Pancreas (tissue), 10 donors: ENCODE measurements around the gene NPHP4. TPM values are rescaled to one million over a fixed set of nuclear protein-coding genes. Genes with fewer than 3 reads are reported as not detected.
"Not testable (repeated sequence)": the region's sequence is repeated elsewhere in the genome, so short reads cannot be mapped to it uniquely, and the experiment has no call there.

ENCODE experiments used
- ATAC-seq, 4 donors: fragments of 200-7000 bp; cut with Tn5 transposase; one replicate each; pipeline versions ENCODE4 v1.8.0 to v1.9.1; 2020; ENCODE audit warnings: mild to moderate bottlenecking in 4 of 4, moderate library complexity in 4 of 4
- DNase-seq, 6 donors: peaks; one replicate each; pipeline ENCODE4 v3.0.0-alpha.2; 2020
- FAIRE-seq: peaks from 2 replicates; lab custom pipeline; 2012; peaks lifted over from hg19 to GRCh38; lab: Jason Lieb, UNC
- H3K27ac ChIP-seq, 4 donors: fragments of 200-600 bp; sonication (generic); 1 replicate in 3 of 4; 2 replicates in 1 of 4; pipeline versions ENCODE4 v1.5.0 to v1.8.0; 2020
- H3K27me3 ChIP-seq, 4 donors: fragments of 200-600 bp; one replicate each; pipeline ENCODE4 v1.8.0; 2021
- H3K36me3 ChIP-seq, 3 donors: fragments of 200-600 bp; sonication (generic) in 1 of 3; one replicate each; pipeline versions ENCODE4 v1.5.0 to v1.8.0; 2020 to 2021
- H3K4me1 ChIP-seq, 3 donors: fragments of 200-600 bp; one replicate each; pipeline ENCODE4 v1.8.0; 2021
- H3K4me3 ChIP-seq, 4 donors: fragments of 200-600 bp; sonication (generic) in 2 of 4; one replicate each; pipeline versions ENCODE4 v1.5.0 to v1.8.0; 2020 to 2021
- H3K9me3 ChIP-seq, 4 donors: fragments of 200-600 bp; one replicate each; pipeline ENCODE4 v1.8.0; 2021
- WGBS, 2 donors: extraction: QIAGEN DNeasy Blood & Tissue Kit; methylation state at CpG; one replicate each; pipeline ENCODE4 v1.1.7; 2013; 5-methylcytosine and 5-hydroxymethylcytosine counted together
- intact Hi-C, 3 donors: fragments of 100-400 bp; cut with DNase I; formaldehyde crosslinking; loops; one replicate each; pipeline versions ENCODE4 v1.11.1 to v1.14.2; 2022
- polyA plus RNA-seq, 2 donors: library from polyadenylated mRNA; stranded (reverse); fragments of 200-250 nt; gene quantifications; one replicate each; pipeline ENCODE4 v1.2.3, GENCODE V29; 2013
- total RNA-seq, 6 donors: library from RNA; stranded (reverse); fragmentation: NEBNext Ultra II Directional in 4 of 6; extraction: Animal tissue kit (Norgen Biotek cat#: 25700) in 4 of 6; gene quantifications; one replicate each; pipeline versions ENCODE4 v1.2.1 to v1.2.4, GENCODE V29; 2021 to 2023
- TF ChIP-seq, protein P1 (sequence below), 4 donors: fragments of 200-600 bp; sonication (generic) in 3 of 4; IDR thresholded peaks; one replicate each; pipeline versions ENCODE4 v1.5.0 to v1.8.0; 2021; ENCODE audit warnings: antibody characterized with exemption in 4 of 4
- donor health status: healthy with polysubstance abuse.
- donor health status: DM: no; HTN: no; CAD: no; lungs with moderate emphysema.
- donor health status: DM: no; HTN: no; CAD: no.
- donor health status: control.
- donor health status: control.
- donor health status: Bipolar disorder and iron deficiency.
- donor health status: DM: yes; HTN: yes; CAD: no.
- donor health status: DM: no; HTN: no; CAD: no.
- donor health status: DM: no; HTN: no; CAD: no.
- donor health status: DM: yes; HTN: yes; CAD: no.

NPHP4 gene
- total and polyA plus RNA-seq, 8 donors, result 4.0 to 9.7 (median 5.7) TPM

DNA sequence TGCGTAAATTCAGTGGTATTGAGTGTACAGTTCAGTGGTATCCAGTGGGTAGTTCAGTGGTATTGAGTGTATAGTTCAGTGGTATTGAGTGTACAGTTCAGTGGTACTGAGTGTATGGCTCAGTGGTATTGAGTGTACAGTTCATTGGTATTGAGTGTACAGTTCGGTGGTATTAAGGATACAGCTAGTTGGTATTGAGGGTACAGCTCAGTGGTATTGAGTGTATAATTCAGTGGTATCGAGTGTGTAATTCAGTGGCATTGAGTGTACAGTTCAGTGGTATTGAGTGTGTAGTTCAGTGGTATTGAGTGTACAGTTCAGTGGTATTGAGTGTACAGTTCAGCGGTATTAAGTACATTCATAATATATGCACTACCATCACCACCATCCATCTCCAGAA, 30.0 kb upstream of the NPHP4 start:
- FAIRE-seq, result no peak
- no peak overlapping the region for H3K27ac ChIP-seq

DNA sequence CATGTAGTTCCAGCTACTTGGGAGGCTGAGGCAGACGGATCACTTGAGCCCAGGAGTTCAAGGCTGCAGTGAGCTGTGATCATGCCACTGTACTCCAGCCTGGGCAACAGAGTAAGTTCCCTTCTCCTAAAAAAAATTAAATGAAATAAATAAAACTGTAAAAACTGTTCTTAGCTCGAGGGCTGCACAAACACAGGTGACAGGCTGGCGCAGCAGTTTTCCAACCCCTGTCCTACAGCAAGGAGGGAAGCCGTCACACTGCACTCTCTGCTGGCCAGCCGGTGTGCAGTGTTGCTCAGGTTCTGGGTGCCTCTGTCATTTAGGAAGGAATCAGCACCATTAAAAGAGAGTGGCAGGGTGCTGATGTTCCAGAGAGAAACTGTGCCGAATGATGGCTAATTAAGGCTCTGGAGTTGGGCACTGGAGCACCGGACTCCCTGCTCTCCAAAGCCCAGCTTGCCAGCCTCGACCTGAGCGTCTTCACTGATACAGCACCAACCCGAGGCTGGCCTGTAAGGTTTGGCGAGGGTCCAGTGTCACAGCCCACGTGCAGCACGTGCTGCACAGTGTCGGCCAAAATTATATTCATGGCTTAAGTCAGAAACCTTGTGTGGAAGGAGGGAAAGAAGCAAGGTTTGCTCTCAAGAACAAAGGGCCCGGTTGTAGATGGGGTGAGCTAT, 27.1 kb upstream of the NPHP4 start:
- Histone ChIP-seq H3K9me3 (no peaks in the 10 kb centered on the region), H3K27ac (no peak overlapping the region), H3K4me1 (no peaks in the 10 kb centered on the region), H3K4me3 (no peak overlapping the region), H3K36me3 (no peaks in the 10 kb centered on the region), H3K27me3 (no peaks in the 10 kb centered on the region)
- peak in 2 of 6 donors; percentile 5 to 34 for DNase-seq
- WGBS, 2 donors, result 66 to 74% methylated on average over 15 of the region's 15 CpGs
- TF ChIP-seq, protein P1, sequence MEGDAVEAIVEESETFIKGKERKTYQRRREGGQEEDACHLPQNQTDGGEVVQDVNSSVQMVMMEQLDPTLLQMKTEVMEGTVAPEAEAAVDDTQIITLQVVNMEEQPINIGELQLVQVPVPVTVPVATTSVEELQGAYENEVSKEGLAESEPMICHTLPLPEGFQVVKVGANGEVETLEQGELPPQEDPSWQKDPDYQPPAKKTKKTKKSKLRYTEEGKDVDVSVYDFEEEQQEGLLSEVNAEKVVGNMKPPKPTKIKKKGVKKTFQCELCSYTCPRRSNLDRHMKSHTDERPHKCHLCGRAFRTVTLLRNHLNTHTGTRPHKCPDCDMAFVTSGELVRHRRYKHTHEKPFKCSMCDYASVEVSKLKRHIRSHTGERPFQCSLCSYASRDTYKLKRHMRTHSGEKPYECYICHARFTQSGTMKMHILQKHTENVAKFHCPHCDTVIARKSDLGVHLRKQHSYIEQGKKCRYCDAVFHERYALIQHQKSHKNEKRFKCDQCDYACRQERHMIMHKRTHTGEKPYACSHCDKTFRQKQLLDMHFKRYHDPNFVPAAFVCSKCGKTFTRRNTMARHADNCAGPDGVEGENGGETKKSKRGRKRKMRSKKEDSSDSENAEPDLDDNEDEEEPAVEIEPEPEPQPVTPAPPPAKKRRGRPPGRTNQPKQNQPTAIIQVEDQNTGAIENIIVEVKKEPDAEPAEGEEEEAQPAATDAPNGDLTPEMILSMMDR (IDR thresholded peaks at IDR 0.05), result no peak
- ATAC-seq, result no peak
- FAIRE-seq, result no peak
- intact Hi-C loops, result no loop called here

More for the DNA sequence above, 30.0 kb upstream of the NPHP4 start:
- 91 to 95% methylated on average over 4 of the region's 4 CpGs for WGBS, 2 donors
- intact Hi-C loops, result no loop called here
- H3K27me3 ChIP-seq, result no peaks in the 10 kb centered on the region
- H3K36me3 ChIP-seq, result no peaks in the 10 kb centered on the region
- no peaks in the 10 kb centered on the region for H3K4me1 ChIP-seq
- H3K4me3 ChIP-seq, result no peak overlapping the region
- TF ChIP-seq, protein P1 (IDR thresholded peaks at IDR 0.05), result no peak
- ATAC-seq (no peak), DNase-seq (no peak)
- H3K9me3 ChIP-seq, result no peaks in the 10 kb centered on the region

DNA sequence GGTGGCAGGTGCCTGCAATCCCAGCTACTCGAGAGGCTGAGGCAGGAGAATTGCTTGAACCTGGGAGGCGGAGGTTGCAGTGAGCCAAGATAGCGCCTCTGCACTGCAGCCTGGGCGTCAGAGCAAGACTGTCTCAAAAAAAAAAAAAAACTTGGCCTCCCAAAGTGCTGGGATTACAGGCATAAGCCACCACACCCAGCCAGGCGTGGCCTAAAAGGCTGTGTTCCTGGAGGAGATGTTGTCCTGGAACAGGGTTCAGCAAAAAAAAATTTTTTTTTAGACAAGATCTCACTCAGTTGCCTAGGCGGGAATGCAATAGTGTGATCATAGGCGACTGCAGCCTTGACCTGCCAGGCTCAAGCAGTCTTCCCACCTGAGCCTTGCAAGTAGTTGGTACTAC, 25.4 kb upstream of the NPHP4 start:
- H3K36me3 ChIP-seq, ATAC-seq, H3K27ac ChIP-seq, intact Hi-C loops, H3K27me3 ChIP-seq, H3K4me3 ChIP-seq, H3K4me1 ChIP-seq, FAIRE-seq, H3K9me3 ChIP-seq: not testable (repeated sequence)
- peak in 2 of 6 donors; percentile 1 to 2 for DNase-seq
- 76 to 78% methylated on average over 7 of the region's 7 CpGs for WGBS, 2 donors

DNA sequence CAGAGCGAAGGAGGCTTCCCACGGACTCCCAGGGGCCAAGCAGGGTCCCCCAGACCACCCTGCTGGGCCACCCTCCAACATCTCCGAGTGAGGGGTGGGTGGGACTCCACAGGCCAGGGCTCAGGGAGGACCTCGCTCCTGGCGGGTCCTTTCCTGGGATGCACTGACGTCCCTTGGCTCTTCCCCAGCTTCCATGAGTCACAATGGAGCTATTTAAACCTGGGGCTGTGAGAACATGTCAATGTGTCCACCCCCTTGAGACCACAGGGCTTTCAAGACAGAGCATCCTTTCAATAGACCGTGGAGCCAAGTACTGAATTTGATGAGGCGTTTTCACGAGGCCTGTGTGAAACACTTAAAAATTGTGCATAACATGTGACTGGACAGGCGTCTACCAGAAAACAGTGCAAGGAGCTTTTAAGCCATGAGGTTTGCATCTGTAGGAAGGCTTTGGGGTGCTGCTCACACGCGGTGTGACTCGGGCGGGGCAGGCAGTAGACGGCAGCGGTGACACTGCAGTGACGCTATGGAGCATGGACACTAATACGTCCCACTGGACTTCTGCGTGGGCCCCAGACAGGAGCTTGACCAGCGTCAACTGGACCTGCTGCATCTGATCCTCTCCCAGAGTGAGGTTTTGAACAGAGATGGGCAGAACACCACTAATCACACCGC, 24.1 kb upstream of the NPHP4 start:
- Histone ChIP-seq H3K4me1 (no peaks in the 10 kb centered on the region), H3K27ac (no peak overlapping the region), H3K27me3 (no peaks in the 10 kb centered on the region), H3K36me3 (no peaks in the 10 kb centered on the region), H3K9me3 (no peaks in the 10 kb centered on the region), H3K4me3 (no peak overlapping the region)
- TF ChIP-seq, protein P1 (IDR thresholded peaks at IDR 0.05), result no peak
- FAIRE-seq (no peak), DNase-seq (peak in 2 of 6 donors; percentile 8 to 28), ATAC-seq (no peak)
- WGBS, 2 donors, result 79 to 83% methylated on average over 21 of the region's 21 CpGs
- intact Hi-C loops, result no loop called here

DNA sequence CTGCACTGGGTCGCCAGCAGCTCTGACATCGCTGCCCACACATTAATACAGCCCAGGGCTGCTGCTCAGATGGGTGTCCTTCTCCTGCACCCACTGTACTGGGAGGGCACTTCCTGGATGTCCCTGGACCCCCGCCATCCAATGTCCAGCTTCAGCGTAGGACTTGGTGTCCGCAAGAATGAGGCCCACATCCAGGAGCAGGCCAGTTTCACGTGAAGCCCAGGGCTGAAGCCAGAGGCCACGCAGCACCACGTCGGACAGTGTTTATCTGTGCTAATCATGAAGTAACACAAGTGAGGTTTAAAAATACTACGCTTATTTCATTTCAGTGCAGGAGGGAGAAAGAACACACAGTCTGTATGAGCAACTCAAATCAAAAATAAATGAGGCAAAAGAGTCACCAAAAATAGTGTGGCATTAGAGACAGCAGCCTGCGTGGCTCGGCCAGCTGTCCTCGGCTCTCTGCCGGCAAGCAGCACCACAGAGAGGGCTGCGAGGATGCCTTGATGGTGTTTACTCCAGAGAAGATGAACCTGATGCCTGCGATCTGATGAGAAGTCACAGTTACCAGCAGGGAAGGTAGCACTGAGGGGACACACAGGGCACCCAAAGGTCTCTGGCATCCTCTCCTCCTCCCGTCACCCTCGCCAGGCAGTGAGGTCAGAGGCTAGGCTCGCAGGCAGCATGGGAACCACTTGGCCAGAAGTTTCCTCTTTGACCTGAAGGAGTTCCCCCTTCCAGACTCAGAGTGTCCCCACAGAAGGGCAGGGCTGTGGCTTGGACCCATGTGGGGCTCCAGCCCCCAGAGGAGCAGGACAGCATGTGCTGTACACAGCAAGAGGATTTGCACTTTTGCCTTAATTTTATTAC, 22.1 kb upstream of the NPHP4 start:
- WGBS, 2 donors, result 78 to 84% methylated on average over 19 of the region's 19 CpGs
- Histone ChIP-seq H3K27me3 (no peaks in the 10 kb centered on the region), H3K4me1 (no peaks in the 10 kb centered on the region), H3K27ac (no peak overlapping the region), H3K9me3 (no peaks in the 10 kb centered on the region), H3K36me3 (no peaks in the 10 kb centered on the region), H3K4me3 (no peak overlapping the region)
- intact Hi-C loops, result no loop called here
- DNase-seq (peak in 1 of 6 donors; percentile 26), ATAC-seq (peak in 2 of 4 donors; percentile 37 to 53), FAIRE-seq (no peak)
- TF ChIP-seq, protein P1 (IDR thresholded peaks at IDR 0.05), result no peak
